Measurements from ENCODE around the gene FAM180B. TPM values are rescaled to one million over a fixed set of nuclear protein-coding genes. Genes with fewer than 3 reads are reported as not detected.
"Not testable (repeated sequence)": the region's sequence is repeated elsewhere in the genome, so short reads cannot be mapped to it uniquely, and the experiment has no call there.

FAM180B gene
- total RNA-seq, 4 donors from 2014 or later, result 0.41 TPM; not detected in 3

DNA sequence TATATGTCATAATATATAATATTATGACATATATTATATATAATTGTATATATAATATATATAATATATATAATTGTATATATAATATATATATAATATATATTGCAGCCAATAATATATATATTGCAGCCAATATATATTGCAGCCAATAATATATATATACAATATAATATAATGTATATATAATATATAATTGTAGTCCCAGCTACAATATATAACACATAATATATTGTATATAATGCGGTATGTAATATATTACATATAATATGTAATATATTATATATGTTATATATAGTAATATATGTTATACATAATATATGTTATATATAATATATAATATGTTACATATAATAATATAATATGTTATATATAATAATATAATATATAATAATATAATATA is 27.8 kb upstream of the FAM180B start:
- Histone ChIP-seq H3K36me3 (no peaks in the 10 kb centered on the region), H3K4me3 (no peak overlapping the region), H3K4me1 (peaks cover 0 to 6% (median 0%) of the 10 kb centered on the region in 4 donors), H3K27me3 (no peaks in the 10 kb centered on the region), H3K9me3 (no peaks in the 10 kb centered on the region), H3K27ac (no peak overlapping the region)
- in situ Hi-C loops (cut with MboI; ENCODE audit: low pct_ligation_motif_present in 1 of 4, low pct_unique_long_range_greater_than_20kb in 1 of 4, low sequenced_read_pairs in 3 of 4), result loop anchor here in 1 of 4 donors (25.0 kb wide), 1 partner anchor 96 kb away; no protein-coding TSS in a partner anchor
- intact Hi-C loops (cut with DNase I; ENCODE audit: low total_unique reads), result no loop called here
- 100% methylated on average over 1 of the region's 1 CpG; no CpG with 5 or more reads in 1 of the 2 donors for WGBS, 2 donors (ENCODE audit: low coverage in 1 of 2)
- no peak for DNase-seq
- TF ChIP-seq POLR2A (IDR thresholded peaks at IDR 0.05) (no peak), CTCF (IDR thresholded peaks at IDR 0.05) (no peak), EP300 (IDR thresholded peaks at IDR 0.05; ENCODE audit: low read depth) (no peak), POLR2AphosphoS5 (IDR thresholded peaks at IDR 0.05) (no peak)

GRCh38 chr11:47560426-47560825 is 26.1 kb upstream of the FAM180B start:
- Histone ChIP-seq H3K27me3 (no peaks in the 10 kb centered on the region), H3K9me3 (no peaks in the 10 kb centered on the region), H3K36me3 (no peaks in the 10 kb centered on the region), H3K27ac (no peak overlapping the region), H3K4me1 (peaks cover 0 to 14% (median 7%) of the 10 kb centered on the region in 4 donors), H3K4me3 (no peak overlapping the region)
- DNase-seq, result no peak
- WGBS, 2 donors (ENCODE audit: low coverage in 1 of 2), result 100% methylated on average over 2 of the region's 2 CpGs
- intact Hi-C loops (cut with DNase I; ENCODE audit: low total_unique reads), result no loop called here
- no peak for TF ChIP-seq POLR2A (IDR thresholded peaks at IDR 0.05)
- no peak for TF ChIP-seq CTCF (IDR thresholded peaks at IDR 0.05)
- TF ChIP-seq EP300 (IDR thresholded peaks at IDR 0.05; ENCODE audit: low read depth), result no peak
- no peak for TF ChIP-seq POLR2AphosphoS5 (IDR thresholded peaks at IDR 0.05)
- in situ Hi-C loops (cut with MboI; ENCODE audit: low pct_ligation_motif_present in 1 of 4, low pct_unique_long_range_greater_than_20kb in 1 of 4, low sequenced_read_pairs in 3 of 4), result loop anchor here in 1 of 4 donors (25.0 kb wide), 1 partner anchor 98 kb away; no protein-coding TSS in a partner anchor

GRCh38 chr11:47562393-47562792 is 24.1 kb upstream of the FAM180B start:
- DNase-seq; H3K4me3 ChIP-seq; H3K27ac ChIP-seq; intact Hi-C loops (cut with DNase I; ENCODE audit: low total_unique reads); H3K36me3 ChIP-seq; H3K9me3 ChIP-seq; H3K27me3 ChIP-seq: not testable (repeated sequence)
- in situ Hi-C loops (cut with MboI; ENCODE audit: low pct_ligation_motif_present in 1 of 4, low pct_unique_long_range_greater_than_20kb in 1 of 4, low sequenced_read_pairs in 3 of 4), result loop anchor here in 1 of 4 donors (25.0 kb wide), 1 partner anchor 100 kb away; no protein-coding TSS in a partner anchor
- H3K4me1 ChIP-seq, result peaks cover 0 to 20% (median 9%) of the 10 kb centered on the region in 4 donors
- WGBS, 2 donors (ENCODE audit: low coverage in 1 of 2), result 94 to 96% methylated on average over 3 to 4 of the region's 4 CpGs

- intact Hi-C loops (cut with DNase I; ENCODE audit: low total_unique reads); H3K9me3 ChIP-seq; H3K27me3 ChIP-seq; H3K36me3 ChIP-seq; H3K27ac ChIP-seq; DNase-seq; H3K4me3 ChIP-seq: not testable (repeated sequence)
- peaks cover 0 to 20% (median 9%) of the 10 kb centered on the region in 4 donors for H3K4me1 ChIP-seq
- WGBS, 2 donors (ENCODE audit: low coverage in 1 of 2), result 81 to 82% methylated on average over 10 of the region's 10 CpGs
- in situ Hi-C loops (cut with MboI; ENCODE audit: low pct_ligation_motif_present in 1 of 4, low pct_unique_long_range_greater_than_20kb in 1 of 4, low sequenced_read_pairs in 3 of 4), result loop anchor here in 1 of 4 donors (25.0 kb wide), 1 partner anchor 102 kb away; no protein-coding TSS in a partner anchor
Measured at GRCh38 chr11:47564366-47564765, 22.1 kb upstream of the FAM180B start.

DNA sequence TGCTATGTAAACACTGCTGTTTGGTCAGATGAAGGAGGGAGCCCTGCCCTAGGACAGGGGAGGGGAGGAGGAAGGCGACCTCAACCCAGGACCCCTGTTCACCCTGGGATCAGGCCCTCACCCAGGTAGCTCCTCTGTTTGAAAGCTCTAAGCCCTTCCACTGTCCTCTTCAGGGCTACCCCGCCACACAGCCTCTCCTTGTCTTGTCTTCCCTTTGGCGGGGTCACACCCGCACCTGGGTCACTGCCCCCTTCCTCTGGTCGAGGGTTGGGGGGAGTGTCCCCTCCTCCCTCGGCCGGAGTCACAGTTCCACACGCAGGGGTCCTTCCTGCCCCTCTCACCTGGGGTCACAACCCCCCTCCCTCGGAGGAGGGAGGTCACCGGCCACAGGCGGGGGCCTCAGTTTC is 21.5 kb upstream of the FAM180B start:
- no peaks in the 10 kb centered on the region for H3K9me3 ChIP-seq
- in situ Hi-C loops (cut with MboI; ENCODE audit: low pct_ligation_motif_present in 1 of 4, low pct_unique_long_range_greater_than_20kb in 1 of 4, low sequenced_read_pairs in 3 of 4) (loop anchor here in 1 of 4 donors (25.0 kb wide), 1 partner anchor 103 kb away; no protein-coding TSS in a partner anchor), intact Hi-C loops (cut with DNase I; ENCODE audit: low total_unique reads) (no loop called here)
- H3K4me1 ChIP-seq, result peaks cover 0 to 20% (median 9%) of the 10 kb centered on the region in 4 donors
- H3K4me3 ChIP-seq, result peak overlapping the region; percentile 71 to 91 (median 76)
- H3K36me3 ChIP-seq, result no peaks in the 10 kb centered on the region
- H3K27ac ChIP-seq, result peak overlapping the region; percentile 78 to 85 (median 82)
- TF ChIP-seq CTCF (IDR thresholded peaks at IDR 0.05), result no peak
- no peak for TF ChIP-seq POLR2A (IDR thresholded peaks at IDR 0.05)
- no peak for TF ChIP-seq POLR2AphosphoS5 (IDR thresholded peaks at IDR 0.05)
- no peak for TF ChIP-seq EP300 (IDR thresholded peaks at IDR 0.05; ENCODE audit: low read depth)
- no peak for DNase-seq
- 9 to 100% methylated on average over 1 to 11 of the region's 11 CpGs for WGBS, 2 donors (ENCODE audit: low coverage in 1 of 2)
- no peaks in the 10 kb centered on the region for H3K27me3 ChIP-seq
